ENCODE data around the gene TSPAN18.

The TSPAN18 gene

GRCh38 chr11:44886790-44887140 lies 160.0 kb downstream of the TSPAN18 start:
- peak in 2 of 56 donors; percentile 14 to 37 for DNase-seq

GRCh38 chr11:44887636-44888035 lies 160.9 kb downstream of the TSPAN18 start:
- DNase-seq, result no peak

GRCh38 chr11:44889266-44889665 lies 162.5 kb downstream of the TSPAN18 start:
- no peak for DNase-seq

- no peak for DNase-seq
These were observed 166.1 kb downstream of the TSPAN18 start for GRCh38 chr11:44892843-44893242.

- DNase-seq, result peak in 37 of 56 donors; percentile 4 to 65 (median 21)
These were observed 166.6 kb downstream of the TSPAN18 start for GRCh38 chr11:44893308-44893822.

- DNase-seq, result peak in 48 of 56 donors; percentile 6 to 79 (median 47)
These were observed 167.3 kb downstream of the TSPAN18 start for GRCh38 chr11:44893846-44894617.

- peak in 1 of 56 donors; percentile 25 for DNase-seq
These were observed 173.2 kb downstream of the TSPAN18 start for GRCh38 chr11:44899959-44900358.

GRCh38 chr11:44901120-44901633 lies 174.4 kb downstream of the TSPAN18 start:
- no peak for DNase-seq

- no peak for DNase-seq
These were observed 175.0 kb downstream of the TSPAN18 start for GRCh38 chr11:44901786-44902185.

- DNase-seq, result no peak
These were observed 176.3 kb downstream of the TSPAN18 start for GRCh38 chr11:44903035-44903434.

GRCh38 chr11:44903518-44903917 lies 176.8 kb downstream of the TSPAN18 start:
- DNase-seq, result no peak

- DNase-seq, result no peak
These were observed 177.7 kb downstream of the TSPAN18 start for GRCh38 chr11:44904261-44905020.

GRCh38 chr11:44905131-44905866 lies 178.5 kb downstream of the TSPAN18 start:
- DNase-seq, result no peak

GRCh38 chr11:44906649-44907048 lies 179.9 kb downstream of the TSPAN18 start:
- DNase-seq, result no peak

- no peak for DNase-seq
These were observed 182.8 kb downstream of the TSPAN18 start for GRCh38 chr11:44909557-44909956.

GRCh38 chr11:44910591-44910990 lies 183.8 kb downstream of the TSPAN18 start:
- no peak for DNase-seq

- peak; percentile 19 to 95 (median 72) for DNase-seq
These were observed 184.5 kb downstream of the TSPAN18 start for GRCh38 chr11:44911029-44911814.

GRCh38 chr11:44912270-44912987 lies 185.7 kb downstream of the TSPAN18 start:
- no peak for DNase-seq

- no peak for DNase-seq
These were observed 186.7 kb downstream of the TSPAN18 start for GRCh38 chr11:44913502-44913901.

- DNase-seq, result no peak
These were observed 187.3 kb downstream of the TSPAN18 start for GRCh38 chr11:44914105-44914504.
